Spleen (tissue), 11 donors: Measurements from ENCODE around the gene SPACA1. TPM values are rescaled to one million over a fixed set of nuclear protein-coding genes. Genes with fewer than 3 reads are reported as not detected.
A peak's percentile ranks its signal among the peaks of the same experiment; 100 is the strongest.

Experiments used
- DNase-seq: peaks from one replicate; pipeline ENCODE4 v3.0.0-alpha.2; 2020
- H3K27ac ChIP-seq, 8 donors: fragments of 200-600 bp; sonication (generic) in 7 of 8; 1 replicate in 4 of 8; 2 replicates in 4 of 8; pipeline versions ENCODE4 v1.5.0 to v1.8.0; 2016 to 2021; ENCODE audit warnings: inconsistent platforms in 4 of 8, mild to moderate bottlenecking in 4 of 8, moderate library complexity in 1 of 8
- H3K27me3 ChIP-seq, 7 donors: fragments of 200-600 bp; sonication (generic) in 6 of 7; replicated peaks in 1 of 7; 1 replicate in 4 of 7; 2 replicates in 3 of 7; pipeline versions ENCODE4 v1.5.0 to v1.8.0; 2016 to 2021; ENCODE audit warnings: inconsistent platforms in 3 of 7, mild to moderate bottlenecking in 1 of 7
- H3K36me3 ChIP-seq, 6 donors: fragments of 200-600 bp; sonication (generic) in 5 of 6; 1 replicate in 4 of 6; 2 replicates in 2 of 6; pipeline versions ENCODE4 v1.5.0 to v1.8.0; 2016 to 2021; ENCODE audit warnings: inconsistent platforms in 2 of 6
- H3K4me1 ChIP-seq, 6 donors: fragments of 200-600 bp; sonication (generic) in 5 of 6; 1 replicate in 3 of 6; 2 replicates in 3 of 6; pipeline versions ENCODE4 v1.5.0 to v1.8.0; 2016 to 2021; ENCODE audit warnings: inconsistent platforms in 3 of 6
- H3K4me3 ChIP-seq, 8 donors: fragments of 200-600 bp; sonication (generic) in 7 of 8; 1 replicate in 4 of 8; 2 replicates in 4 of 8; pipeline versions ENCODE4 v1.5.0 to v1.8.0; 2016 to 2021; ENCODE audit warnings: inconsistent platforms in 4 of 8, mild to moderate bottlenecking in 4 of 8, moderate library complexity in 2 of 8
- H3K9me3 ChIP-seq, 8 donors: fragments of 200-600 bp; sonication (generic) in 7 of 8; 1 replicate in 4 of 8; 2 replicates in 4 of 8; pipeline versions ENCODE4 v1.5.0 to v1.8.0; 2016 to 2021; ENCODE audit warnings: inconsistent platforms in 4 of 8
- POLR2A ChIP-seq, 3 donors: fragments of 450-650 bp; IDR thresholded peaks; one replicate each; pipeline ENCODE4 v1.5.1; 2017; ENCODE audit warnings: antibody characterized with exemption in 3 of 3, mild to moderate bottlenecking in 1 of 3
- POLR2AphosphoS5 ChIP-seq, 3 donors: sonication (generic); formaldehyde crosslinking; IDR thresholded peaks; one replicate each; pipeline ENCODE4 v1.5.1; 2017; ENCODE audit warnings: antibody characterized with exemption in 3 of 3
- WGBS, 5 donors: extraction: QIAGEN DNeasy Blood & Tissue Kit in 3 of 5; methylation state at CpG; one replicate each; pipeline versions ENCODE4 v1.1.5 to v1.1.7; 2013 to 2018; 5-methylcytosine and 5-hydroxymethylcytosine counted together
- intact Hi-C: fragments of 100-400 bp; cut with DNase I; formaldehyde crosslinking; loops from one replicate; pipeline ENCODE4 v1.15.0; 2023; ENCODE audit warnings: low total_unique reads
- polyA plus RNA-seq, 3 donors: library from polyadenylated mRNA; stranded (reverse); fragments of 200-250 nt; gene quantifications; one replicate each; pipeline ENCODE4 v1.2.1, GENCODE V29; 2013
- total RNA-seq, 7 donors: library from RNA; depleted of rRNA in 3 of 7; stranded (reverse); fragments of >200 nt in 3 of 7; fragmentation: NEBNext Ultra II Directional in 4 of 7; extraction: Animal tissue kit (Norgen Biotek cat#: 25700) in 4 of 7; gene quantifications; one replicate each; pipeline versions ENCODE4 v1.1.0 to v1.2.1, GENCODE V29; 2016 to 2021
- TF ChIP-seq, protein P1 (sequence below), 11 experiments: fragments of 200-600 bp in 7 of 11; fragments of 450-650 bp in 4 of 11; sonication (generic) in 4 of 11; IDR thresholded peaks in 8 of 11; conservative IDR thresholded peaks in 3 of 11; 1 replicate in 7 of 11; 2 replicates in 4 of 11; pipeline versions ENCODE4 v1.4.0 to v1.8.0; 2016 to 2021; ENCODE audit warnings: antibody characterized with exemption in 11 of 11, inconsistent platforms in 4 of 11, mild to moderate bottlenecking in 1 of 11
- donor health status: healthy with polysubstance abuse.
- donor health status: DM: no; HTN: no; CAD: no; lungs with moderate emphysema.
- donor health status: DM: no; HTN: no; CAD: no.
- donor health status: Bipolar disorder and iron deficiency.
- donor health status: healthy.
- donor health status: DM: no; HTN: no; CAD: no.
- donor health status: DM: yes; HTN: yes; CAD: no.

Gene SPACA1
- total and polyA plus RNA-seq, 10 donors = not detected

DNA sequence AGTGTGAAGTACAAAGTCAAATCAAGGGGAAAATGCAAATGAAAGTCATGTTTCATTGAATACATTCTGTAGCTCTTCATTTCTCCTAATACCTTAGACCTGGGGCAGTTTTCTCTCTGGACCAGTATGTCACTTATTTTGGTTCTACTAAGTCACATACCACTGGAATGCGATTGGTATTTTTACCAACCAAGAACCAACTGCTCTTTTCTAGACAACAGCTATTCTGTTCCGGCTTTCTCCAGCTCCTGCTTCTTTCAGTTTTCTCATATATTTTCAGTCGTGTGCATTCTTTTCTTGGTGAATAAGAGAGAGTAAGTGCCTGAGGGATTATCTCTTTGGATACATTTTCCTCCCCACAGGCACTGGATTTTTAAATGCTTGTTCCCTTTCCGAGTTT is 39.2 kb upstream of the SPACA1 start:
- Histone ChIP-seq H3K36me3 (no peaks in the 10 kb centered on the region), H3K4me3 (no peak overlapping the region), H3K27ac (no peak overlapping the region), H3K4me1 (peaks cover 0 to 10% (median 7%) of the 10 kb centered on the region in 6 donors), H3K9me3 (no peaks in the 10 kb centered on the region), H3K27me3 (peaks cover 0 to 4% (median 0%) of the 10 kb centered on the region in 7 donors)
- DNase-seq = no peak
- WGBS, 5 donors = 44 to 64% (median 47%) methylated on average over 4 of the region's 4 CpGs
- intact Hi-C loops = no loop called here
- TF ChIP-seq, protein P1, sequence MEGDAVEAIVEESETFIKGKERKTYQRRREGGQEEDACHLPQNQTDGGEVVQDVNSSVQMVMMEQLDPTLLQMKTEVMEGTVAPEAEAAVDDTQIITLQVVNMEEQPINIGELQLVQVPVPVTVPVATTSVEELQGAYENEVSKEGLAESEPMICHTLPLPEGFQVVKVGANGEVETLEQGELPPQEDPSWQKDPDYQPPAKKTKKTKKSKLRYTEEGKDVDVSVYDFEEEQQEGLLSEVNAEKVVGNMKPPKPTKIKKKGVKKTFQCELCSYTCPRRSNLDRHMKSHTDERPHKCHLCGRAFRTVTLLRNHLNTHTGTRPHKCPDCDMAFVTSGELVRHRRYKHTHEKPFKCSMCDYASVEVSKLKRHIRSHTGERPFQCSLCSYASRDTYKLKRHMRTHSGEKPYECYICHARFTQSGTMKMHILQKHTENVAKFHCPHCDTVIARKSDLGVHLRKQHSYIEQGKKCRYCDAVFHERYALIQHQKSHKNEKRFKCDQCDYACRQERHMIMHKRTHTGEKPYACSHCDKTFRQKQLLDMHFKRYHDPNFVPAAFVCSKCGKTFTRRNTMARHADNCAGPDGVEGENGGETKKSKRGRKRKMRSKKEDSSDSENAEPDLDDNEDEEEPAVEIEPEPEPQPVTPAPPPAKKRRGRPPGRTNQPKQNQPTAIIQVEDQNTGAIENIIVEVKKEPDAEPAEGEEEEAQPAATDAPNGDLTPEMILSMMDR (IDR thresholded peaks at IDR 0.05 in 8 of 11, conservative IDR thresholded peaks at IDR 0.05 in 3 of 11) = no peak
- TF ChIP-seq POLR2A (IDR thresholded peaks at IDR 0.05) (no peak), POLR2AphosphoS5 (IDR thresholded peaks at IDR 0.05) (no peak)

DNA sequence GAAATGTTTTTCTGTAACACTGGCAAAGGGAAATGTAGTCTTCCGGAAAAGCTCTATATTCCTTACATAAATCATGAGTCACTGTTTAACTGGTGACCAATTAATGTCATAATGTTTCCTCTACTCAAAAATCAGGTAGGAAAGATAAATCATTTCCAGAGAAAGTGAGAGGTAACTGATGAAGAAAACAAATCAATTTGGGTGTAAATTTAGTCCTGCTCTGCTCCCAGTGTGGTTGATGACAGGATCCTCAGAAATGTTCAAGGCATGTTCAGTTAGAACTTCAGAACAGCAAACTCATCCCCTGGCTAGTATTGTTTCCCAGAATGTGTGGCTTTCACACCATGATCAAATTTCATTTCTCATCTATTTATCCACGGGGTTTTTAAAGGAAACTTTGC is 38.8 kb upstream of the SPACA1 start:
- no peak for TF ChIP-seq POLR2AphosphoS5 (IDR thresholded peaks at IDR 0.05)
- TF ChIP-seq POLR2A (IDR thresholded peaks at IDR 0.05) = no peak
- TF ChIP-seq, protein P1 (IDR thresholded peaks at IDR 0.05 in 8 of 11, conservative IDR thresholded peaks at IDR 0.05 in 3 of 11) = no peak
- 20 to 44% (median 32%) methylated on average over 2 of the region's 2 CpGs for WGBS, 5 donors
- Histone ChIP-seq H3K36me3 (no peaks in the 10 kb centered on the region), H3K4me3 (no peak overlapping the region), H3K4me1 (peaks cover 0 to 12% (median 7%) of the 10 kb centered on the region in 6 donors), H3K9me3 (no peaks in the 10 kb centered on the region), H3K27me3 (peaks cover 0 to 4% (median 0%) of the 10 kb centered on the region in 7 donors), H3K27ac (no peak overlapping the region)
- intact Hi-C loops = no loop called here
- no peak for DNase-seq

DNA sequence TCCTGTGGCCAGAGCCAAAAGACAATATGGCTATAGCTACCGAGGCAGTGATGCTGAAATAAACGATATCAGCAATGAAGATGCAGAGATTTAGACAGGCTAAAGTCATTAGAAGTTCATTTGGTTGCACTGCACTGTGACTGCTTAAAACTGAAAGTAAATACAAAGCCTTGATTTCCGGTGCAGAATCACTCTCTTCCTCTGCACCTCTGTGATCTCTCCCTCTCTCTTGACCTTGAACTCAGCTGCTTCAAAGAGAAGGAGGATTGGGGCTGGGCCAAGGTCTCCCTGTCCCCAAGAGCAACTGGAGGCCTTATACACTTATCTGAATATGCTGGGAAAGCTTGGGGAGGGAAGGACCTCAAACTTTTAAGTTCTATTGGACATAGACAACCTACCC is 34.6 kb upstream of the SPACA1 start:
- Histone ChIP-seq H3K9me3 (no peaks in the 10 kb centered on the region), H3K27me3 (no peaks in the 10 kb centered on the region), H3K36me3 (no peaks in the 10 kb centered on the region), H3K27ac (peak overlapping the region in 4 of 8 donors; percentile 2 to 50 (median 23)), H3K4me3 (no peak overlapping the region), H3K4me1 (peaks cover 0 to 12% (median 7%) of the 10 kb centered on the region in 6 donors)
- no peak for DNase-seq
- WGBS, 5 donors = 37 to 46% (median 41%) methylated on average over 3 of the region's 3 CpGs
- intact Hi-C loops = no loop called here
- TF ChIP-seq POLR2AphosphoS5 (IDR thresholded peaks at IDR 0.05) = no peak
- TF ChIP-seq, protein P1 (IDR thresholded peaks at IDR 0.05 in 8 of 11, conservative IDR thresholded peaks at IDR 0.05 in 3 of 11) = no peak
- TF ChIP-seq POLR2A (IDR thresholded peaks at IDR 0.05) = no peak

DNA sequence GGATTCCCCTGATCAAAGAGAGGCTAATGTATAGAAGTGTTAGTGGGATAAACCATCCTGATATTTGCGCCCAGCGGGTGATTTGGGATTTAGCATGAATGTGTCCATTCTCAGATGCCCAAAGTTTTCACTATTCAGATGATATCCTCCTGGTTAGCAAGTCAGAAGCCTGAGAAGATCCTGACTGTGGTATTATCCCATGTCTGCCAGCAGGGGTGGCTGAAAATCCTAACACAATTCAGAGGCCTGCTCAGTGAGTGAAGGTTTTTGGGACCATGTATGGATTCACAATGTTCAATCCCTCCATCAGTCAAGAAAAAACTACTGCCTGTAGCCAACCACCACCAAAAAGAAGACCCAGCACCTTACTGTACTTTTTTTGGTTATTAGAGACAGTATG is 34.1 kb upstream of the SPACA1 start:
- intact Hi-C loops = no loop called here
- 69 to 97% (median 70%) methylated on average over 2 of the region's 2 CpGs for WGBS, 5 donors
- TF ChIP-seq POLR2AphosphoS5 (IDR thresholded peaks at IDR 0.05) (no peak), POLR2A (IDR thresholded peaks at IDR 0.05) (no peak)
- TF ChIP-seq, protein P1 (IDR thresholded peaks at IDR 0.05 in 8 of 11, conservative IDR thresholded peaks at IDR 0.05 in 3 of 11) = no peak

More for the DNA sequence above, 34.1 kb upstream of the SPACA1 start:
- H3K27me3 ChIP-seq = no peaks in the 10 kb centered on the region
- H3K4me1 ChIP-seq = peaks cover 0 to 12% (median 7%) of the 10 kb centered on the region in 6 donors
- H3K27ac ChIP-seq = peak overlapping the region in 2 of 8 donors; percentile 24 to 50
- H3K36me3 ChIP-seq = no peaks in the 10 kb centered on the region
- no peak for DNase-seq
- no peaks in the 10 kb centered on the region for H3K9me3 ChIP-seq
- no peak overlapping the region for H3K4me3 ChIP-seq
